ENCODE measurements around the gene VARS2.
"Not testable (repeated sequence)": the region's sequence is repeated elsewhere in the genome, so short reads cannot be mapped to it uniquely, and the experiment has no call there.

VARS2 gene
- total RNA-seq = 1.6 to 2.9 (median 2.4) reads per million in 3 experiments

GRCh38 chr6:30914076-30914853 lies at the start of gene VARS2:
TSS of gene VARS2 (plus strand) at chr6:30914238. CDS start at chr6:30914837, 599 bp downstream.
- DNase-seq = peak; percentile 89

GRCh38 chr6:30864325-30864724 lies 49.7 kb upstream of the VARS2 start:
- DNase-seq = no peak

GRCh38 chr6:30869241-30869749 lies 44.7 kb upstream of the VARS2 start:
- not testable (repeated sequence) for DNase-seq

GRCh38 chr6:30870546-30870945 lies 43.5 kb upstream of the VARS2 start:
- DNase-seq = no peak

- no peak for DNase-seq
Observed at GRCh38 chr6:30871592-30872183, 42.4 kb upstream of the VARS2 start.

GRCh38 chr6:30873137-30873640 lies 40.8 kb upstream of the VARS2 start:
- DNase-seq = no peak

GRCh38 chr6:30873795-30874194 lies 40.2 kb upstream of the VARS2 start:
- DNase-seq = not testable (repeated sequence)

GRCh38 chr6:30875244-30876038 lies 38.6 kb upstream of the VARS2 start:
- no peak for DNase-seq

GRCh38 chr6:30876039-30876730 lies 37.9 kb upstream of the VARS2 start:
- no peak for DNase-seq

- peak; percentile 64 for DNase-seq
Observed at GRCh38 chr6:30877419-30878262, 36.4 kb upstream of the VARS2 start.

- DNase-seq = no peak
Observed at GRCh38 chr6:30879684-30880427, 34.2 kb upstream of the VARS2 start.

- DNase-seq = no peak
Observed at GRCh38 chr6:30880698-30881252, 33.3 kb upstream of the VARS2 start.

GRCh38 chr6:30881392-30882203 lies 32.4 kb upstream of the VARS2 start:
- no peak for DNase-seq

- no peak for DNase-seq
Observed at GRCh38 chr6:30882204-30882758, 31.8 kb upstream of the VARS2 start.

- DNase-seq = no peak
Observed at GRCh38 chr6:30882759-30883684, 31.0 kb upstream of the VARS2 start.

GRCh38 chr6:30883685-30884520 lies 30.1 kb upstream of the VARS2 start, which contains the start of gene DDR1:
TSS of gene DDR1 (plus strand) at chr6:30884519. CDS start at chr6:30888730, 4,211 bp downstream.
- peak; percentile 24 for DNase-seq

Measured in central memory CD4-positive, alpha-beta T cell (primary cell).